ENCODE data around the gene SCN10A.
A peak's percentile ranks its signal among the peaks of the same experiment; 100 is the strongest.

SCN10A gene

GRCh38 chr3:38835939-38836338 lies 19.9 kb upstream of the SCN10A start:
- TF ChIP-seq CTCF (IDR thresholded peaks at IDR 0.05) = no peak
- Histone ChIP-seq H3K27ac (no peak overlapping the region), H3K4me3 (no peak overlapping the region)
- no peak for DNase-seq (ENCODE audit: low spot score)

GRCh38 chr3:38834717-38835116 lies 18.7 kb upstream of the SCN10A start:
- TF ChIP-seq CTCF (IDR thresholded peaks at IDR 0.05) = no peak

GRCh38 chr3:38834110-38834509 lies 18.1 kb upstream of the SCN10A start:
- no peak for TF ChIP-seq CTCF (IDR thresholded peaks at IDR 0.05)
- no peak for DNase-seq (ENCODE audit: low spot score)
- Histone ChIP-seq H3K27ac (peak overlapping the region in 1 of 2 donors; percentile 20), H3K4me3 (no peak overlapping the region)

More at GRCh38 chr3:38834717-38835116, 18.7 kb upstream of the SCN10A start:
- H3K4me3 ChIP-seq = no peak overlapping the region
- no peak overlapping the region for H3K27ac ChIP-seq
- no peak for DNase-seq (ENCODE audit: low spot score)

GRCh38 chr3:38829404-38829803 lies 13.4 kb upstream of the SCN10A start:
- DNase-seq (ENCODE audit: low spot score) = no peak
- no peak overlapping the region for H3K4me3 ChIP-seq
- no peak for TF ChIP-seq CTCF (IDR thresholded peaks at IDR 0.05)
- H3K27ac ChIP-seq = peak overlapping the region in 1 of 2 donors; percentile 62

GRCh38 chr3:38828681-38829080 lies 12.7 kb upstream of the SCN10A start:
- Histone ChIP-seq H3K27ac (peak overlapping the region in 1 of 2 donors; percentile 62), H3K4me3 (no peak overlapping the region)
- no peak for DNase-seq (ENCODE audit: low spot score)
- no peak for TF ChIP-seq CTCF (IDR thresholded peaks at IDR 0.05)

GRCh38 chr3:38827791-38828190 lies 11.8 kb upstream of the SCN10A start:
- Histone ChIP-seq H3K4me3 (no peak overlapping the region), H3K27ac (no peak overlapping the region)
- DNase-seq (ENCODE audit: low spot score) = no peak
- no peak for TF ChIP-seq CTCF (IDR thresholded peaks at IDR 0.05)

- DNase-seq (ENCODE audit: low spot score) = no peak
- Histone ChIP-seq H3K4me3 (no peak overlapping the region), H3K27ac (no peak overlapping the region)
- TF ChIP-seq CTCF (IDR thresholded peaks at IDR 0.05) = no peak
These were observed 10.0 kb upstream of the SCN10A start for GRCh38 chr3:38826001-38826400.

Data from coronary artery (tissue), 2 donors.